T1000 (cell line): Measurements from ENCODE around the gene USP36.

Source experiments
- DNase-seq: peaks from one replicate; lab custom pipeline; 2025; ENCODE audit warnings: mixed read lengths; lab: John Stamatoyannopoulos, UW

USP36 gene

GRCh38 chr17:78836420-78837021, 4.1 kb downstream of the USP36 start:
- DNase-seq: no peak

GRCh38 chr17:78834571-78834970, 6.0 kb downstream of the USP36 start:
- no peak for DNase-seq

- DNase-seq: no peak
Observed at GRCh38 chr17:78832541-78832810, 8.1 kb downstream of the USP36 start.

DNA sequence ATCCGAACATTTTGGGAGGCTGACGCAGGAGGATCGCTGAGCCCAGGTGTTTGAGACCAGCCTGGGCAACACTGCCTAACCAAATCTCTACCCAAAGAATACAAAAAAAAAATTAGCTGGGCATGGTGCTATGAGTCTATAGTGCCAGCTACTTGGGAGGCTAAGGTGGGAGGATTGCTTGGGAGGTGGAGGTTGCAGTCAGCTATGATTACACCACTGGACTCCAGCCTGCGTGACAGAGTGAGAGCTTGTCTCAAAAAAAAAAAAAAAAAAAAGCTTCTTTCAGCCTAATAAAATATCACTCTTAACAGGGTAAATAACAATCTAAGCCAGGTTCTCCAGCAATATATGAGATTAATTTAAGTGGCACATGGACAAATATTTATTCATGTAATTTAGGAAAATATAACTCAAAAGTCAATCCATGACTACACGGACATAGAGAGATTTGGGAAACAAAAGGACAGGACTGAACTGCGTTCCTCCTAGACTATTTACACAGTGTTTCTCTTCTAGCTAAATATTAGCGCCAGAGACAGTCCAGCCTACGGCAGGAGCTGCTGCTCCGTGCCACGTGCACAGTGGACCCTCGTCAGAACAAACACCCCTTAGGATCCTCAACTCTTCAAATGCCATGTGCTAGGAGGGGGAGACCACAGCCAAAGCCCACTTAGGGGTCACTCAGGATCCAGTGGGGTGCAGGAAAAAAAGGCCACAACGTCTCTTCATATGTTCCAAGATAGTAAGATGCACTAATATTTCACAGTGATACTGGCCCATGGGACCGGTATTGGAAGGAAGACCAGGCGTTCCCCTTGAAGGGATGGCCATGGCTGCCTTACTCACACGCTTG, 8.7 kb downstream of the USP36 start:
- DNase-seq: no peak

GRCh38 chr17:78829477-78829876, 11.1 kb downstream of the USP36 start:
- no peak for DNase-seq

DNA sequence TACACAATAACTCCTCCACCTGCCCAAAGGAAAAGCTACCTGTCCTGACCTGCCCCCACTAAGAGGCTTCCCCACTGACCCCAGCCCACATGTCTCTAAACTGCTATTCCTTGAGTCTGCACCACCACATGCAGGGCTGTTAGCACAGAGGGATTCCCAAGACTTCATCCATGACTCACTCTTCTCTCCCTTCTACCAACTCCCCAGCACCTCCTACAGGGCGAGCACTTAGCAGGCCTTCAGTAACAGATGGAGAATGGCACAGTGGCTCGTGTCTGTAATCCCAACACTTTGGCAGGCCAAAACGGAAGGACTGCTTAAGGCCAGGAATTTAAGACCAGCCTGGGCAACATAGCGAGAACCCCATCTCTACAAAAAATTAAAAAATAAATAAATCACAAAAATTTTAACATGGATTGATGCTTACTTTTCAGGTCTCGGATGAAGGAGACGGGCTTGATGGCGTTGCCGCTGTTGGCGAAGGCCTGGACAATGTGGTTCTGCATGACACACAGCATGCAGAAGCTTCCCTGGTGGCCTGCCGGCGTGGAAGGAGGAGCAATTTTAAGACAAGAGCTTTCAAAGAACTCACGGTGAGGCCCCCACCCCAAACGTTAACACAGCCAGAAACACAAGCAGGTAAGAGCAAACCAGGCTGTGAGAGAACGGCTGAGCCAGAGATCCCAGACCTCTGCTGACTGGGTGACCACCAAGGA, 12.0 kb downstream of the USP36 start:
- no peak for DNase-seq

DNA sequence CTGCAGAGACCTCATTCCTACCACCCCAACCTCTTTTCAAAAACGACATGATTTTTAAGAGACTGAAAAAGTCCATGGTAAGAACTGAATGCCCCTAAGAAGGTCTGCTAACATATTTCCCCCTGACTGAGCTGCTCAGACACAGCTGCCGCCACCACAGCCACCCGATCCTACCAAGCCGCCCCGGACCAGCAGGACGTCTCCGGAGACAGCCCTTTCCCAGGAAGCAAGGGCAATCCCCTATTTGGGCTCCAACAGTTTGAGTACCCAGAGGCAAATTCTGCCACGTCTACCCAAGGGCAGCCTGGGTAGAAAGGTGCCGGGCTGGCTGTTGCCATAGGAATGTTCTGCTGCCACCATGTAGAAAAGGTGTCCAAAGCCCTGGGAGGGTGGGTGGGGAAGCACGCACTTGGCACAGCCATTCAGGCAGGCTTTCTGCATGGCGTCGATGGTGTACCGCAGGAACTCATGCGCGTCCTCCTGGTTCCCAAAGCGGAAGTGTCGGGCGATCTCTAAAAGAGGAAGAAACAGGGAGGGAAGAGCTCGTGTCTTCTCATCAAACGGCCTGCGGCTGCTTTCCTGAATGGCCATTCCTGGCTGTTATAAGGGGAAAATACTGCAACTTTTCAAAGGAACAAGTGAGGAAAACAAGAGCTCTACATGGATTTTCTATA, 13.6 kb downstream of the USP36 start:
- DNase-seq: no peak

- DNase-seq: no peak
Observed at GRCh38 chr17:78826421-78826820, 14.2 kb downstream of the USP36 start.

- no peak for DNase-seq
Observed at GRCh38 chr17:78825696-78826095, 14.9 kb downstream of the USP36 start.

GRCh38 chr17:78824240-78824639, 16.4 kb downstream of the USP36 start:
- DNase-seq: no peak

- no peak for DNase-seq
Observed at GRCh38 chr17:78823282-78824046, 17.1 kb downstream of the USP36 start.

DNA sequence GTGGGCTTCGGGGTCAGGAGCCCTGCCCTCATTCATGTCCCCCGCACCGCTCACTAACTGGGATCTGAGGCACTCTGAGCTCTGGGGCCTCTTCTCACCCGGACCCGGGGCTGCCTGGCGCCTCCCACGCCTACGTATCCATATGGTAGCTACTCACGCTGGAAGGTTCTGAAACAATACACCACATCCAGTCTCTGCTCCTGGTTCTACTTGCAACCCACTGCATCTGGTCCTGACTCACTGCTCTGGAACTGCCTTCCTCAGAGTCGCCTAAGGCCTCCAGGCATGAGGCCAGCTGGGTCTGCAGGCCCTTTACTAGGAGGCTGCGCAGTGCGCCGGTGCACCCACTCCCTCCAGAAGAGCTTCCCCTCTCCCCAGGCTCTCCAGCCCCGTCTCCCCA, 18.1 kb downstream of the USP36 start:
- peak; percentile 86 for DNase-seq

GRCh38 chr17:78821961-78822360, 18.7 kb downstream of the USP36 start:
- DNase-seq: no peak

GRCh38 chr17:78820841-78821240, 19.8 kb downstream of the USP36 start:
- no peak for DNase-seq

DNA sequence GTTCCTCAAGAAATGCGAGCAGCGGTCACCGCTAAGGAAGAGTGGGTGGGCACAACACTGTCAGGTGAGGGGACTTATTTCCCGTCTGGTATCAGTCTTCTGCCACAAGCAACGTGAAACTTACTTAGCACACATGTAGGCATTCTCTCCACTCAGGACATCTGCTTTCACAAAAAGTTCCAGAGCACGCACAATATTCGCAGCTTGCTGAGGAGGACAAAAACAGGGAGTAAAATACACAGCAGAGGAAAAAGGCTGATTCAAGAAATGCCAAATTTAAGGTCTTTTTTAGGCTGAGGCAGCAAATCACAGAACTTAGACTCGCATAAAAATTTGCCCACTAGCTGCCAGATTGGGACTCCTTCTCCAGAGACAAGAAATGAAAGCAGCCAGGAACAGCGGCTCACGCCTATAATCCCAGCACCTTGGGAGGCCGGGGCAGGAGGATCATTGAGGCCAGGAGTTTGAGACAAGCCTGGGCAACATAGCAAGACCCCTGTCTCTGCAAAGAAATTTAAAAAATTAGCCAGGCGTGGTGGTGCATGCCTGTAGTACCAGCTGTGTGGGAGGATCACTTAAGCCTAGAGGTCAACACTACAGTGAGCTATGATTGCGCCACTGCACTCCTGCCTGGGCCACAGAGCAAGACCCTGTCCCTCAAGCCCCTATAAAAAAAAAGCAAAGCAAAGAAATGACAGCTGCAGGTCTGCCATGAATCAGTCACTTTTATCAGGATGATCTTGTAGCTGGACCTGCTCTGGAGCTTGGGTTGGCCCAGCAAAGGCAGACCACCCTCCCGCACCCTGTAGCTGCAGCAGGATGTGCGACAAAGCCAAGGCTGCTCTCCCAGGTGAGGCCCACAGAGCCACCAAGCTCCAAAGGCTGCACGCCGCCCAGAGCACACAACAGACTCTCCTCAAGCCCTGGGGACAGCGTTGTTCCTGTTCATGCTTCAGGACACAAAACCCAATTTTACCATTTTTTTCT, 20.5 kb downstream of the USP36 start:
- no peak for DNase-seq

DNA sequence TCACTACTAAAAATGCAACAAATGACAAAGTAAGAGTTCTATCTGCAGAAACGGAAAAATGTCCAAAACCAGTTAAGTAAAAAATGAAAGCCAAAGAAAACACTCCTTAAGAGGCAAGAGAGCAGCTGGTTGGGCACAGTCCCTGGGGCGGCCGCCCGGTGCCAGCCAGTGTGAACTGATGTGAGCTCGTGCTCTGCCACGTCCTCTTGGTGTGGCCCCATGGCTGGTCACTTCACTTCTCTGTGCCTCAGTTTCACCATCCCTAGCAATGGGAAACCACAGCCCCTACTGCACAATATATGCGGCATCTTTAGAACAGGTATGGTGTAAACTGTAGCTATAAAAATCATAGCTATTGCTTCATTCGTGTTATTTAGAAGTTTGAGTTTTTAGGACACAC, 21.2 kb downstream of the USP36 start:
- DNase-seq: no peak

GRCh38 chr17:78818932-78819331, 21.7 kb downstream of the USP36 start:
- no peak for DNase-seq

DNA sequence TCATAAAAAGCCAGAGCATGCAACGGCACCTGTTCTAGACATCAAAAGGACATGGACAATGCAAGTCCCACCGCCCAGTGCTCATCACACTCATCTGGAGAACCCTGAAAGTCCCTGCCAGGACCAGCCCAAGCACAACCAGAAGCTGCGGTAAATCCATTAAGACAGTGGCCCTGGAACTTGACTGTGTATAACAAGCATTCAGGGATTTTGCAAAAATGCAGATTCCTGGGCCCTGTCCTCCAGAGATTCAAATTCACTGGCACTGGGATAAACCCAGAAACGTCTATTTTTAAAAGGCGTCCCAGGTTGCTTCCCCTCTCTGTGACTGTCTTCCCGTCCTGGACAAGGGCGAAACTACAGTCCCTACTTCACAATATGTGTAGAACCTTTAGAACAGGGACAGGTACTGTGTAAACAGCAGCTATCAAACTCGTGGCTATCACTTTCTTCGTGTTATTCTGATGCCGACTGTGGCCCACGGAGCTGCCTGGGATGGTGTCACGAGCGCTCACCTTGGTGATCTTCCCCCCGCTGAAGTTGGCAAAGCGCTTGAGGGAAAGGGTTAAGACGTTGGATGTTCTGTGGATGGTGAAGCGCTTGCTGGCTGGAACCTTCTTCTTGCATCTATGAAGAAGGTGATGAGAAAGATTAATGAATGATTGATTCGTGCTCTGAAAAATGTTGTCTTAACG, 22.3 kb downstream of the USP36 start:
- no peak for DNase-seq

GRCh38 chr17:78817123-78817522, 23.5 kb downstream of the USP36 start:
- DNase-seq: no peak

- DNase-seq: no peak
Observed at GRCh38 chr17:78815696-78816095, 24.9 kb downstream of the USP36 start.
